Suprapubic skin (tissue), 4 donors: ENCODE results near the gene SSC5D.

Source experiments
- CTCF ChIP-seq, 2 donors: fragments of 200-600 bp in 1 of 2; fragments of 450-650 bp in 1 of 2; sonication (generic) in 1 of 2; IDR thresholded peaks; one replicate each; pipeline ENCODE4 v1.5.1; 2016 to 2019; ENCODE audit warnings: antibody characterized with exemption in 2 of 2, mild to moderate bottlenecking in 1 of 2, moderate library complexity in 1 of 2
- EP300 ChIP-seq: sonication (generic); formaldehyde crosslinking; IDR thresholded peaks from one replicate; pipeline ENCODE4 v1.6.1; 2017; ENCODE audit warnings: antibody characterized with exemption
- POLR2A ChIP-seq, 2 donors: fragments of 450-650 bp; IDR thresholded peaks; one replicate each; pipeline ENCODE4 v1.6.1; 2017; ENCODE audit warnings: antibody characterized with exemption in 2 of 2, mild to moderate bottlenecking in 2 of 2, moderate library complexity in 2 of 2
- POLR2AphosphoS5 ChIP-seq, 3 donors: sonication (generic); formaldehyde crosslinking; IDR thresholded peaks; one replicate each; pipeline ENCODE4 v1.6.1; 2017; ENCODE audit warnings: antibody characterized with exemption in 3 of 3

- TF ChIP-seq CTCF (IDR thresholded peaks at IDR 0.05) (no peak), POLR2AphosphoS5 (IDR thresholded peaks at IDR 0.05) (no peak), POLR2A (IDR thresholded peaks at IDR 0.05) (no peak), EP300 (no peak)
These were observed 4.3 kb upstream of the SSC5D start for GRCh38 chr19:55483706-55484592.
